Stimulated activated CD8-positive, alpha-beta memory T cell treated with anti-CD3 and anti-CD28 coated beads, Interleukin-7, amount 100 ng/mL, for 4 hours (primary cell): ENCODE results near the gene DMC1.
"Not testable (repeated sequence)": the region's sequence is repeated elsewhere in the genome, so short reads cannot be mapped to it uniquely, and the experiment has no call there.

Experiments
- DNase-seq, 2 donors: peaks; one replicate each; pipeline ENCODE4 v3.0.0-alpha.2; 2020; ENCODE audit warnings: low read depth in 2 of 2

DMC1 gene

DNA sequence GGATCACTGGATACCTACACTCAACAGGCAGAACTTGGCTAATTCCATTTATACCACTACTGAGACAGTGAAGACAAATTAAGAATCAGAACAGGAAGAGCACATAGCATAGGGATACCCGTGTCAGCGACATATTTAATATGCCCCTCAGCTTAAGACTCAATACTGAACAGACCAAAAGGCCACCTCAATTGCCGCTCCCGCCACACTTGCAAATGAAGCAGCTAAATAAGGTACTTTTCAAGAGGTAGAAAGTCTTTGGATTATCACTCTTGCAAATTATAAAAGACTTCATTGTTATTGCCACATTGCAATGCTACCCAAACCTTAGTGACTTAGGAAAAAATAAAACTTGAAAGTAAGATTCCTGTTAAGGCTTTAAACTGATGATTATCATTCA lies 67.0 kb downstream of the DMC1 start:
- no peak for DNase-seq

DNA sequence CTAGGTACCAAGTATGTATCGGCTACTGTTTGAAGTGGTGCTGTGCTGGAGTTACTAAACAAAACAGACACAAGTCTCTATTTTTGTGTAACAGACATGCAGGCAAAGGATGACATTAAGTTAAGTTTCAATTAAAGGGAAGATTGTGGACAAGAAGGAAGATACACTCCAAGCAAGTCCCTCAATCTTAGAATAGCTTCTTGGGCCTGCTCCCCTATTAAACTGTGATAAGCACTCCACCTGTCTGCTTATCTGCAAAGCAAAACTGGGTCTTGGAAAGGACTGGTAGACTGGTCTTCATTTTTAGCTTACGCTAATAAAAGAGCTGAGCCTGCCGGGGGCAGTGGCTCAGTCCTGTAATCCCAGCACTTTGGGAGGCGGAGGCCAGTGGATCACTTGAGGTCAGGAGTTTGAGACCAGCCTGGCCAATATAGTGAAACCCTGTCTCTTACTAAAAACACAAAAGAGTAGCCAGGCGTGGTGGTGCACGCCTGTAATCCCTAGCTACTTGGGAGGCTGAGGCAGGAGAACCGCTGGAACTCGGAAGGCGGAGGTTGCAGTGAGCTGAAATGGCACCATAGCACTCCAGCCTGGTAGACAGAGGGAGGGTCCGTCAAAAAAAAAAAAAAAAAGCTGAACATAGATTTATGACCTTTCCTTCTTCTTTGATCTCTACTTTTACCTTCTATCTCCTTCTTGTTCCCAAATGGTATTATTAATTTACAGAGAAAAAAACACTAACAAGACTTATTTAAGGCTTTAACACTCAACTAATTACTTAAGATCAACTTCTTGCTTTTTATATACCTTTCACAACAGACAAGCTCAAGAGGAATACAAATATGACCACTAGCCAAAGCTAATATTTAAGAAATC lies 67.9 kb downstream of the DMC1 start:
- no peak for DNase-seq

DNA sequence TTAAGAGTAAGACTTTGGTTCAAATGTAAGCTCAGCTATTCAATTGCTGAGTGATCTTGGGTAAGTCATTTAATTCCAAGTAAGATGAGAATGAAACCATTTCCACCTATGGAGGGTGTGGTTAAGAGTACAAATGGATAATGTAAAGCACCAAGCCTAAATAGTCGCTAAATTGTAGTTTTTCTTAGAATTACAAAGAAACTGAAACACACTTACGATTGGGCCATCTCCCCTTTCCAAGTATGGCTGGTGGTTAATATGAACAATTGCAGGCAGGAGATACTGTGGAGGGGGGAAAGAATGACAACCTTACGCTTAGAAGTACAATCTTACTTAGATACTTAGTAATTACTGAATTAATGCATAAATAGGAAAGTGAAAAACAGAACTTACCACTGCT lies 72.1 kb downstream of the DMC1 start:
- no peak for DNase-seq

DNA sequence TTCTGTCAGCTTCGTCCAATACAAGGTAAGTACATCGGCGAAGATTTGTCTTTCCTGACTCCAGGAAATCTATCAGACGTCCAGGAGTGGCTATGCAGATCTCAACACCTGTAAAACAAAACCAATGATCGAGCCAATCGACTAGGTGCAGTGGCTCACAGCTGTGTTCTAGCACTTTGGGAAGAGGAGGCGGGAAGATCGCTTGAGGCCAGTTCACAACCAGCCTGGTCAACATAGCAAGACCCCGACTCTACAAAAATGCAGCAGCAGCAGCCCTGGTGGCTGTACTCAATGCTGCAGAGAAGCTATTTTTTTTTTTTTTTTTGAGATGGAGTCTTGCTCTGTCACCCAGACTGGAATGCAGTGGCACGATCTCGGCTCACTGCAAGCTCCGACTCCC lies 75.0 kb downstream of the DMC1 start:
- DNase-seq: no peak

DNA sequence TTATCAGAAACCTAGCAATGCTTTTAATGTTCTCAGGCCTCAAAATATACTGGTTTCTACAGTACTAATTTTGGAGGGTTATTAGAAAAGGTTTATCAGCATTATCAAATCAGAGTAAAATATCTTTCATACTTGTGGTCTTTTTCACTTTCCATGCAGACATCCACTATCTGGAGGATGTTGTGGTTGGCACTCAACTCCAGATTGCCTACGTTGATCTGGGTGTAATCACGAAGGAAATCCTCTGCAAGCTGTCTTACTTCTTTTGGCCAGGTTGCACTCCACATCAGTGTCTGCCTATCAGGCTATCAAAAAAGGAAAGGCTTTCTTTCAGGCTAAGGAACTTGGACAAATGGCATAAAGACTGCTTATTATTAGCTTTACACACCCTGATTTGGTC lies 75.5 kb downstream of the DMC1 start:
- DNase-seq: no peak

DNA sequence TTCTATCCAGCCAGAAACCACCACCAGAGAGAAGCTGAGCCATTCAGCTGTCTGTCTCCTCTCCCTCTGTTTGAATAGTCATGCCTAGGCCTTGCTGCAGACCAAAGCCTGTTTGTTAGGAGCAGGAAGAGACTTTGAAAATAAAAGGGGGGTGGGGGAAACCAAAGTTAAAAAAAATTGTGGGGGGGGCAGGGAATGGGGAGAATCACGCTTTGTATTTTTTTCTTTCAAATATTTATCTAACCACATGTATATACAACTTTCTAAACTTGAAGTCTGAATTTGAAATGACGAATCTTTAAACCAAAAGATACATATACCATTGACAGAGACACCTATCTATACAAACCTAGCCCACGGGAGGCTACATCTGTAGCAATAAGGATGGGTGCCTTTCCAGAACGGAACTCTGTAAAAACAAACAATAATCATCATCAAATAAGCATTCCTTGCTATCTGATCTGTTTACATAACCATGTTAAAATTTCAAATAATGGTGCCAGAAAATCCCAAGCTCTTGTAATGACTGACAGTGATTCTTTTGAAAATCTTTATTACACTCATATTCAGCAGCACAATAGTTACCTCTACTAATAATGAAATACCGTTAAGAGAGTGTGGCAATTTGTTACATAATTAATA lies 78.2 kb downstream of the DMC1 start:
- no peak for DNase-seq

DNA sequence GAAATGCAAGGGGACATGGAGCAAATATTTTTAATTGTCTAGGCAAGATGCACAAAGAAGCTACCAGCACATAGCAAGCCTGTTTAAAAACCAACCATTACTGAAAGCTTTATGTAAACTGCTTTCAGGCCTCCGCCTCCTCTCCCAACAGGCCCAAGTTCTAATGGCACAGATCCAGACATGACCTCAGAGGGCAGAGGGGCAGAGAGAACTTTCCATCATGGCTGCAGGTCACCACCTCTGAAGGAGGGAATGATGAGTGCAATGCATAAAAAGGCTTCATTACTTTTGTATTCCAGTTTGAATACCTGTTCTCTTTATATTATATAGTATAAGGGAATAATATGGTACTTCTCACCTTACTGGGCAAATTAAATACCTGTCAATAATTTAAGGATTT lies 79.1 kb downstream of the DMC1 start:
- no peak for DNase-seq

DNA sequence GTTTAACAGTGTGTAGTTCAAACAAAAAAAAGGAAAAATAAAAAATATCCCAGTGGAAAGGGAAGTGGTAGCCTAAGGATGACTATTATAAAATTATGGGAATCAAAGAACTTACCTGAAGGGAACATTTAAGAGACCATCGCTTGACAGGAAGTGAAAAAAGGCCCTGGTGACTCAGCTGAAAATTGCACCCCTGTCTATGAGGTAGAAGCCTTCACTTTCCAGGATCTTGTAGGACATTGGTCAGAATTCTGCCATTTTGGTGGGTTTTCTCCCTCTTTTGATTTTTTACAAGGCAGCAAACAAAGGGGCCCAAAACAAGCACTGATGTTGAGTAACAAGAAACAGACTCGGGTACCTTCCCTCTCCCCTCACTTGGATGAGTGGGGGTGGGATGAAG lies 79.5 kb downstream of the DMC1 start:
- DNase-seq: no peak

DNA sequence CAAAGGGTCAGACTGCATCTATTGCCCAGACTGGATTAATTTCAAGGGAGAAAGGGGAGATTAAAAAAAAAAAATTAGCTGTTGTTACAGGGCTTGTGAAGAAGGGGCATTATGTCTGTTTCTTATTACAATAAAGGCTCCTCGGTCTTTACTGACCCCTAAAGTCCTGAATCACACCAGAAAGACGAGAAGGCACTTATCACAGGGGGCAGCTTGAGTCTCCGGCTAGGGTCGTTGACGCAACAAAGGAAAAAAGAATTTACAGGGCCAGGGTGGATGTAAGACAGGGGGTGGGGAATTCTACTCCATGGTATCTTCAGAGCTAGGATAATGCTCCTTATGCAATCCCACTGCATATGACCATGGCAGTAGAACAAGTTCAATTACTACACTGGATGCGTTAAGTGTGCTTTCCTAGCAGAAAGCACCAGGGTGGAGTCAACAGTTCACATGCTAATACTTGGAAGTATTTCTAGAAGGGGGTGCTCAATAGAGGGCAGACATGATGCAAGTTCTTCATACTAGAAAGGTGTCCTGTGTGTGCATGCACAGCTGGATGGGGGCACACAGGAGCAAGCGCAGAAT lies 80.3 kb downstream of the DMC1 start:
- DNase-seq: no peak

DNA sequence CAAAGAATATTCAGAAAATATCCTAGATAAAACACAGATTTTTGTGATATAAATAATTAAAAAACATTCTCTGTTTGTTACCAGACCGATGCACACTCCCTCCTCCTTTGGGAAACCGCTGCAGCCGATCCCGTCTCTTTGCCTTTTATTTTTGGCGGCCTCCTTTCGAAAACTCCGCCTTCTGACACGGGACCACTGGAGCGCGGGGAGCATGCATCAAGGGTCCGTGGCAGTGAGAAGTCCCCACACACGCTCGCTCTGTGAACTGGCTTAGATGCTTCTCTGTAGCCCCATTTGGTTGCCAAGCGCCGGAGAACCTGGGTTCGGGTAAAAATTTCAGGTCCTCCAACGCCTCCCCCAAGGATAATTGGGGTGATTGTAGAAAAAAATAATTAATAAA lies 80.8 kb downstream of the DMC1 start:
- no peak for DNase-seq

DNA sequence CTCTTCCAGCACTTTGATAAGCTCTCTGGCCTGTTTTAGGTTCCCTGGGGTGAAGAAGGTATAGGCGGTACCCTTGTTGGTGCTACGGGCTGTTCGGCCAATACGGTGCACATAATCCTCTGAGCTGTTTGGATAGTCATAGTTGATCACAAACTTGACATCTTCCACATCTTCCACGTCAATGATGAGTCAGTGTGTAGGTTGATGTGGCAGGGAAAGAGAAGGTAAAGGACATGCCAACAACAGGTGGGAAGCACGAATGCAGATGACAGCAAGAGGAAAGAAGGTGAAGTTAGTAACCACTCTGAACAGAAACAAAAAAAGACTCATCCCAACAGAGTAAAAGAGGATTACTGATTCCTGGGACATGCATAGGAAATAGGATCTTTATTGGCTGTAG lies 82.0 kb downstream of the DMC1 start:
- DNase-seq: no peak

DNA sequence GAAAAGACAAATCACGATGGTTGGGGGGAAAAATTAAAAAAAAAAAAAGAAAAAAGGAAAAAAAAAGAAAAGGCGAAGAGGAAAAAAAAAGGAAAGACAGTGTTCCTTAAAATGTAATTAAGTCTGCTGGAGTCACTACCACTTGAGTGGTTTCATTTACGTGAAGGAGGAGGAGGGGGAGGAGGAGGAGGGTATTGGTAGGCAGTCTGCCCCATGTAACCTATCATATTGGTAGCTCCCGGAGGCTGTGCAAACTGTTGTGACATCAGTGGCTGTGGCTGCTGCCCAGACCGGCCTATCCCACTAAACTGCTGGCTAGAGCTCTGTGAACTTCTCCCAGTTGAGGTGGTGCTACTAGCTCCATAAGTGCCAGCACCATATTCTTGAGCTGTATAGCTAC lies 84.2 kb downstream of the DMC1 start:
- DNase-seq: no peak

DNA sequence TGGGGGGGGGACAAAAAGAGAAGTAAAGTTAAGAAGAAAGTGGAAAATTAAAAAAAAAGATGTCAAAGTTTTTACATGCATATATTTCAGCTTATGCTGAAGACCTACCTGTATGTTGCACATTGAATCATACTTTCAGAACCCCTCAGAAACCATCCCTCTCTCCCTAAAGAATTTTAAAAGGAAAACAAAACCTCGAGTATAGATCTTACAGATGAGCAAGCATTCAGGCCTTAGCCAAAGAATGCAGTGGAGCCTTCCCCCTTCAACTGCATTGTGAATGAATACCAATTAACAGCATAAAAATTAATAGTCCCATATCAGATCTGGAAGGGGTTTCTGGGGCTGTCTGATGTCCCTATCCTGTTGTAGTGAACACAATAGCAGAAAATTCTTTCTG lies 85.7 kb downstream of the DMC1 start:
- no peak for DNase-seq

DNA sequence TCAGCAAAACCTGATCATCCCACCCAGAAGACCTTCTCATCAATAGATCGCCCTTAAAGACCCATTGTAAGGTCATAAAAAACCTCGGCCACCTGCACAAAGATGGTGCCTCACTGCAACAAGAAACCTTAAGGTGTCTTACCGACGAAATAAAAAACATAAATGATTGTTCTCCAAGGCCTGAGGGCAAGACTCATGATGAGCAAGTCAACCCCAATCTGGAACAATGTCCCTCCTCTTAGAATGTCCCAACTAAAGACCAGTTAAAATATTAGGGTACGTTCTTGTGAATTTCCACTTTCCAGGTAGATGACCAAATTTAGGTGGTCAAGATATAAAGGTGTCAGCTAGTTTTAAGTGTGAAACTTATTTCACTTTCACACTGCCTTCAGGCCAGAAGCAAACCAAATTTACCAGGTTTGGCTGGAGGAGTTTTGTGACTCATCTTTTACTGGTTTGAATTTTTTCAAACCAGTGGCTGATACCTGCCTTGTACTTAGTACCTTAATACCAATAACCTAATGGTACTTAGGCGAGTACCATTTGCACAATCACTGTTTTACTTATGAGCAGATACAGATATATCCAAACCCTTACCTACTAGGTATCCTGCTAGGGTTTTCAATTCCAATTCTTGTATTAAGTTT lies 87.2 kb downstream of the DMC1 start:
- no peak for DNase-seq

DNA sequence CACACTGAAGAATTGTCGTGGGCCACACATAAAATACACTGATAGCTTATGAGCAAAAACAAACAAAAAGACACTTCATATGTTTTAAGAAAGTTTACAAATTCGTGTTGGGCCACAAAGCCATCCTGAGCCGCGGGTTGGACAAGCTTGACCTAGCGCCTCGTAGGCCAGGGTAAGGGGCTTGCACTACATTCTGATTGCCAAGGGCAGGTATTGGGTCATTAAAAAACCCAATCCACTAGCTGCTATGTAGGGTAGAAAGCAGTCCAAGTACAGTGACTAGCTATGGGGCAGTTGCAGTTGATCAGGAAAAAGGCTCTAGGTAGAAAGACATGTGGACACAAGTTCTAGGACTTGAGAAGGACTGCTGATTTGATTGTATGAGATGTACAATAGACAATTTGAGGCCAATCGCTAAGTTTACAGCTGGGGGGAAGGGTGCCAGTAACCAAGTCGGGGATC lies 88.1 kb downstream of the DMC1 start:
- no peak for DNase-seq

DNA sequence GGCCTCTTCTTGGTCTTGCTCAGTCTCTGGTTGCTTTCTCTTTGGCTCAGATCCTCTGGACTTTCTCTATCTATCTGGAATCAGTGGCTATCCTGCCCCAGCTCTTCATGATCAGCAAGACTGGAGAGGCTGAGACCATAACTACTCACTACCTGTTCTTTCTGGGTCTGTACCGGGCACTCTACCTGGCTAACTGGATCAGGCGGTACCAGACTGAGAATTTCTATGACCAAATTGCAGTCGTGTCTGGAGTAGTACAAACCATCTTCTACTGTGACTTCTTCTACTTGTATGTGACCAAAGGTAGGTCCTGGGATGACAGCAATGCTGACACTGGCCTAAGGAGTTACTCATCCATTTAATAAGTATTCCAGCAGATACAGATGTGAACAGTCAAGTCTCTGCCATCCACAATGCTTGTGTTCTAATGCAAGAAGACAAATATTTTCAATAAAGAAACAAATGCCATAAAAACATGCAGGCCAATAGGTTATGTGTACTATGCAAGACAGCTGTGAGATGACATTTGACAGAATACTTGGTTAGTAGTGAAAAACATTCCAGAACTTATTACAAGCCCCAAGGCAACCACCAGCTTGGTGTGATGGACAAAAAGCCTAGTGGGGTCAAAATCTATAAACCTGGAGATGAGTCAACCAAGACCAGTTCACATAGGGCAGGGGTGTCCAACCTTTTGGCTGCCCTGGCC lies 88.7 kb downstream of the DMC1 start:
- DNase-seq: no peak

DNA sequence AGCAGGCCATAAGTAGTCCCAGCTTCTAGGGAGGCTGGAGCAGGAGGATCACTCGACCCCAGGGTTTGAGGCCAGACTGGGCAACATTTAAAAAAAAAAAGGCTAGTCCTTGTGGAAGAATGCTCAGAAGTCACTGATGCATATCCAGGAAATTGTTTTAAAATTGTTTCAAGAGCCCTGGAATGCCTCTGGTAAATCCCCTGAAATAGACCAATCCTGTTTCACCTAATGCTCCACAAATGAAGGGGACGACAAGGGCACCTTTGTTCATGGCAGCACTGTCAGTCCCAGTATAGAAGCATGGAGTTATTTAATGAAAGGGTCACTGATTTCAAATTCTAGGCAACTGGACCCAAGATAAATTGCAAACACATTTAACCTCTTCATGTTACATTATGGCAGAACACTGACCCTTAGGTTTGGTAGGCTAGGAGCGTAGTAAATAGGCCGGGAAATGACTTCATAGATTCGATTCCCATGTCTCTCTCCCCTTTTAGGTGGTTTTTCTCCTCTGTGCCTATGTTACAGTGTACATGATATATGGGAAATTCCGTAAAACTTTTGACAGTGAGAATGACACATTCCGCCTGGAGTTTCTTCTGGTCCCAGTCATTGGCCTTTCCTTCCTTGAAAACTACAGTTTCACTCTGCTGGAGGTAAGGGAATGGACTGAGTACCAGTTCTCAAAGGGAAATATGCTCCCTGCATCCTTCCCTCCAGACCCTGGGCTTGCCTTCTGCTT lies 90.7 kb downstream of the DMC1 start:
- DNase-seq: no peak

DNA sequence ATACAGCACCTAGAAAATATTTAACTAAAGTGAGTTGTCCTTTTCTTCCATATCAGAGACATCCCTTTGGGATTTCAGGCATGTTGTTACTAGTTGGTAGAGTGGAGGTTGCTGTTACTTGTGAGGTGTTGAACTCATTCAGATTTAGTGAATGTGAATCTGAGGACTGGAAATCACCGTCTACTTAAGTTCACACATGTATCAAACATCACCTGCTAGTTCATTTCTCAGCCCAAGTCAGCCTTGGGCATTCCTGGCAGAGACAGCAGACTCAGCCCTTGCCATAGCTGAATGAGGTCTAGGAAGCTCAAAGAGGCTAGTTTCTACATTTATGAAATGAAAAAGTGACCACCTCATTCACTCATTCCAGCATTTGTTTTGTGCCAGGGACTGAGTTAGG lies 92.4 kb downstream of the DMC1 start:
- no peak for DNase-seq

DNA sequence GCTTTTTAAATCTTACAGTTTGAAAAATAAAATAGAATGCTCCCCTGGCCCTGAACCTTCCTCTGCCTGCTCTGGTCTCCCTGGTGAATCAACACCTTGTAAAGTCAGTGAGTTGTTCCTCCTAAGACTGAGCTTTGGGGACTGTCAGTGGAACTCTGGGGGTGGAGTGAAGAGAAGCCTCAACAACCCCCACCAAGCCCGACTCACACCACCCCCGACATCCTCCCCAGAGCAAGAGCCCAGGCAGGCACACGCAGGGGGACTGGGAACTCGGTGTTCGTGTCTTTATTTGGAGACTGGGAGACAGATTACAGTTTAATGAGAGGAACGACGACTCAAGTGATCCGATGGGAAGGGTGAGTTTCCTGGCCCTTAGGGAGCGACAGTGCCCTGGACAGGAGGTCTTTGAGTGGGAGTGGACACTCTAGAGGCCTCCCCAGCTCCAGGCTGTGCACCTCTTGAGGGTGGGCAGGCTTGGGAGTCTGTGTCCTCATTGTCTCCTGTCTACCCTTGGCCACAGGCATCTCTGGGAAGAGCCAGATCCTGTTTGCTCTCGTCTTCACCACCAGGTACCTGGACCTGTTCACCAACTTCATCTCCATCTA lies 95.9 kb downstream of the DMC1 start:
- no peak for DNase-seq

DNA sequence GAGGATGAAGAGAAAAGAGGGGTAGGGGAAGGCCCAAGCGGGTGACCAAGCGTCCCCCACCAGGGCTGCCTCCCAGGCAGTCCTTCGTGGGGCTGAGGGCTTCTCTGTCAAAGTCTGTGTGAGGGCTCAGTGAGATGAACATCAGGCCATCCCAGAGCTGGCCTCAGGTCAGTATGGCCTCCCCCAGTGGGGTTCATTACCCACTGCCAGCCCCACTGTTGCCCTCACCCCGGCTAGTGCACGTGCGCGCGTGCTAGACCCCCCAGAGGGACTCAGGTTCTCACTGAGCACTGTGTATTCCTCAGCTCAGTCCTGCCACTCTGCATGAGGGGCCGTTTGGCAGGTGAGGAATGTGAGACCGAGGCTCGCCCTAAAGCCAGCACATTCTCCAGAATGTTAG lies 98.7 kb downstream of the DMC1 start:
- no peak for DNase-seq

DNA sequence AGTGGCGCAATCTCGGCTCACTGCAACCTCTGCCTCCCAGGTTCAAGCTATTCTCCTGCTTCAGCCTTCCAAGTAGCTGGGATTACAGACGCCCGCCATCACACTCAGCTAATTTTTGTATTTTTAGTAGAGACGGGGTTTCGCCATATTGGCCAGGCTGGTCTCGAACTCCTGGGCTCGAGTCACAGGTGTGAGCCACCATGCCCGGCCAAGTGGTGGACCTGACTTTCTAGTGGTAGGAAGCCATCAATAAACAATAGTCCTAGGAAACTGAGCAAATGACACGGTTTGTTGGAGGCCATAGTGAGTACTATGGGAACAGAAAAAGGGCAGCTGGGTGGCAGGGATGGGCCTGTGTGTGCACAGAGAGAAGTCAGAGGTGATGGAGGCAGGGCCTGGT lies 99.8 kb downstream of the DMC1 start:
- not testable (repeated sequence) for DNase-seq
